SKM-1 (cell line): ENCODE measurements around the gene ELF5.

ENCODE experiments used
- DNase-seq: peaks from one replicate; lab custom pipeline; 2025; ENCODE audit not compliant: unreplicated experiment; lab: John Stamatoyannopoulos, UW

ELF5 gene

GRCh38 chr11:34493926-34494595 is 19.5 kb downstream of the ELF5 start:
- no peak for DNase-seq

DNA sequence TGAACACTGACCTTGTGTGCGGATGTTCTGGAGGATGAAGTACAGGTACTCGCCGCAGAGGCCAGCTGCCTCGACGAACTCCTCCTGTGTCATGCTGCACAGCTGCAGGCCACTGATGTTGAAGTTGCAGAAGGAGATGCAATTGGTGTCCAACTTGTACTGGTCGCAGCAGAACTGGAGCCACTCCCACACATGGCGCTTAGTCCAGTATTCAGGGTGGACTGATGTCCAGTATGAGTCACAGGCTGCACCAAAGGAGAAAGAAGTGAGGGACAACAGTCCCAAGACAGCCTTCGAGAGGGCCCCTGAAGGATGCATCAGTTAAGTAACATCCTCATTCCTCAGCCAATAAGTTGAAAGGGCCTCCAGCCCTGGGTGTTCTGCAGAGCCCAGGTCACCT is 20.1 kb downstream of the ELF5 start:
- DNase-seq: no peak

DNA sequence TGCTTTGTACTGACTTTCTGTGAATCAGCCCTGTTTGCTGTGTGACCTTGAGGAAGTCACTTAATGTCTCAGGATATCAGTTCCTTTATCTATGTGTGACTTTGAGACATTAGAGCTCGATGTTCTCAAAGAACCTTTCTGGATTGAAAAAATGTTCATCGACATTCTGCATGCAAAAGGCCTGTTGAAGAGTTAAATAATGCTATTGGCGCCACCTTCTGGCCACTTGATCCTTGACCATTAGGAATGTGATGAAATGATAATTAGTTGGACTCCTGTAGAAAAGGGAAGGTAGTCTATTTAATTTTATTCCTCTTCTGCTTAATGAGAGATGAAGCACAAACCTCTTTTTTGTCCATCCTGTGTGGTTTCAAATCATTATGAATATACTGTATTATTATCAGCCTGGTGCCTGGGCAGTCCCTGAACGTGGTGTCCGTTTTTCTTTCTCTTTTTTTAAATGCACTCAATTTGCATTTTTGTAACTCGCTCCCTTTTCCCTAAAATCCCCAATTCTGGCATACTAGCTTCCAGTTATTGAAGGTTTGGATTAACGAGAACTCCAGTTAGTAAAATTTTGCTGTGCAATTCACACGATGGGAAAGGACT is 20.7 kb downstream of the ELF5 start:
- peak; percentile 74 for DNase-seq

GRCh38 chr11:34490304-34490703 is 23.3 kb downstream of the ELF5 start:
- no peak for DNase-seq

DNA sequence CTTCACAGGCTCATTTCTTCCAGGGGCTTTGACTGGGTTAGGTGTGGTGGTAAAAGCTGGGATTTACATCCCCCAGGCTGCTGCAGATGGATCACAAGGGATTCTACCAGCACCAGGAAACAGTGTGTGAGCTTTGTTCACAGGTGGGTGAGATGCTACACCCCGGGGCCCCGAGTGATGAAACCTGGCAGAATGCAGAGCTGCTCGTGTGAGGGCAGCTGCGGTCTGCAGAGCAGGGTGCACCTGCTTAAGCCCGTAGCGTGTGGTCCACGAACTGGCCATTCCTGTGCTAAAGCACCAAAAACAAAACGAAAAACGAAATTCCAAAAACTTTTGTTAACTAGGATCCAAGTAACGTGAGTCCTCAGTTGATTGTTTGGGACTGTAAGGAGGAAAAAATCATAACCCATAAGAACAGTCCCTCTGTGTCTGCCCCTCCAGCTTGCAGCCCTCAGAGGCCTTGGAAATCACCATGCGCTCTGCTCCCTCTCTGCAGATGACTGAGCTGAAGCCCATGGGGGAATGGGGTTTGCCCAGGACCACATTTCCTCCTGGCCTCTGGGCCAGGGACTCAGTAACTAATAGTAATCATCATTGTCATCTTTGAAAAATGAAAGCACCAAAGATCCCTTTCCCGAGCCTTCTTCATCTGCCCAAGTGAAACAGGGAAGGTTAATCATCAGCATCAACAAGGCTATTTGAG is 24.6 kb downstream of the ELF5 start:
- DNase-seq: no peak

DNA sequence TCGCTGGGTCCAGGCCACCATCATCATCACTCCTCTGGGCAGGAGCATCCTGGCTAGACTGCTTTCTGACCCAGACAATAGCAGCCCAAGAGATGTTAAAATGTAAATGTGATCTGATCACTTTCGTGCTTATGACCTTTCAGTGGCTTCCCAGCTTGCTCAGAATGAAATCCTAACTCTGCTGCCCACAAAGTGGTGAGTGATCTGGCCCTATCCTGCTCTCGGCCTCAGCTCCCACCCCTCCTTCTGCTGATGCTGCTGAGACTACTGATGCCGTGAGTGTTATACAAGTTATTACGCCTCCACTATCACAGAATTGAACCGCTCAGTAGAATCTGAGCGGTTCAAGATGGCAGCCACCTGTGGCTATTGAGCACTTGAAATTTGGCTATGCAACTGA is 26.2 kb downstream of the ELF5 start:
- DNase-seq: no peak

GRCh38 chr11:34483106-34483874 is 30.3 kb downstream of the ELF5 start:
- no peak for DNase-seq

DNA sequence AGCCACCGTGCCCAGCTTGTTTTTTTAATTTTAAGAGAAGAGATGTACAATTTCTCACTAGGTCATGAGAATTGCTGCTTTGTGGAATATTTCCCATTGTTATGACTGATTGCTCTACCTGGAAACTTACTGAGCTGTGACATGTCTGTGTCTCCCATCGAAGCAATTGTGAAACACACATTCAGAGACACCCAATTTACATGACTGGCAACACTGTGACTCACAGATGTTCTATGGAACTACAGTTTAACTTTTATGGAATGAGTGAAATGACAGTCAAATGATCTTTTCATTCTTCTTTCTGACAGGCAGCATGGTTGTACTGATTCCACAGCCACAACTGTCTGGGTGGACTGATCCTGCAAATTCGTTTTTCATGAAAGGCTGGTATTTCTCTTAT is 32.3 kb downstream of the ELF5 start:
- no peak for DNase-seq

GRCh38 chr11:34480314-34480713 is 33.3 kb downstream of the ELF5 start:
- DNase-seq: no peak

DNA sequence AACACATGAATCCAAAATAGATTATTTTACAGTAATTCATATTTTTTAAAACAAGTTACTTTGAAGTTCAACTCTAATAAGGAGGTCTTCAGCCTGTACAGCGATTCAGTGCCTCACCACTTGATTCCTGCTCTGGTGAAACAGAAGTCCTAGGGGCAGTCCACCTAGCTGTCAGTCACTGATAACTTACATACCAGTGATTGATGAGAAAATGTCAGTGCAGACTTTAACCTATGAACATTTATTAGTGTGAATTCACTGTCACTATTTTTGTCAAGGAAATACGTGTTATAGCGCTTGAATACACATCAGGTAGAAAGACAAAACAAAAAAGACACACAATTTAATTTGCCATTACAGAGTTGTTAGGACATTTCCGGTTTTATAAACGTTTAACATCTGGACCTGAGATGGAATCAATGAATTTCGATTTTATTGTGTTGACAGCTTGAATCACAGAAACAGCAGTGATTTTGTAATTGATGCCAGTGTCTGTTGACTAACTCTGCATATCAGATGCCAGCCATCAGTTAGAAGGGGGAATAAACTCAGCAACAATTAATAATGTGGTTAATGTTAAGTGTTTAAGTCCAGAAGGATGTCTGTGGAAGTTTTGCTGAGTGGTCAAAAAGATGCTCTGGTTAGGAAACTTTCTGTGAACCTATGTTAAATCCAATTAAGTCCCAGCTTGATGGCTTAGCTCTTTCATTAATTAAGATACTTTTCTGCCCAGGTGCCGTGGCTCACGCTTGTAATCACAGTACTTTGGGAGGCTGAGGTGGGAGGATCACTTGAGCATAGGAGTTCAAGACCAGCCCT is 34.5 kb downstream of the ELF5 start:
- no peak for DNase-seq

DNA sequence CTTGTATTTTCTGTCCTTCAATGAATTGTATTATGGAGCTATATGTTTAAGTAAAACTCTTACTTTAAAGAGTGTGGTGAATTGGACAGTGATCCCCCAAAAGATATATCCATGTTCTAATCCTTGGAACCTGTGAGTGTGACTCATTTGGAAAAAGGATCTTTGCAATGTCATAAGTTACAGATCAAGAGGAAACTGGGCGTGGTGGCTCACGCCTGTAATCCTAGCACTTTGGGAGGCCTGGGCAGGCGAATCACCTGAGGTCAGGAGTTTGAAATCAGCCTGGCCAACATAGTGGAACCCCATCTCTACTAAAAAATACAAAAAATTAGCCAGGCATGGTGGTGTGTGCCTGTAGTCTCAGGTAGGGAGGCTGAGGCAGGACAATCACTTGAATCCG is 36.7 kb downstream of the ELF5 start:
- no peak for DNase-seq

DNA sequence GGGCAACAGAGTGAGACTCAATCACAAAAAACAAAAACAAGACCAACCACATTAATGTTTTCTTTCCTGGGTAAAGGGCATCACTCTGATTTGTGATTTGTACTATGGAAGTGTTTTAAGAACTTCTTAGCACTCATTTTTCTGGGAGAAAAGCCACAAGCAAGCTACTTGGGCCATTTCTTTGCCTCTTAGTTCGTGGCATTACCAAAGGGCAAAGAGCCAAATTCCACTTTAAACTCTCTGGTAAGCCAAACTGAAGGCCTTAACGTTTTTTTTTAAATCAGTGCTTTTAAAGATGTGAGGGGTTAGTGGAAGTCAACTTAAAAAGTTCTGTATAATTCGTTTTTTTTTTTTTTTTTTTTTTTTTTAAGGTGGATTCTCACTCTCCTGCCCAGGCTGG is 37.9 kb downstream of the ELF5 start:
- DNase-seq: no peak

GRCh38 chr11:34473603-34474169 is 39.9 kb downstream of the ELF5 start:
- DNase-seq: no peak

DNA sequence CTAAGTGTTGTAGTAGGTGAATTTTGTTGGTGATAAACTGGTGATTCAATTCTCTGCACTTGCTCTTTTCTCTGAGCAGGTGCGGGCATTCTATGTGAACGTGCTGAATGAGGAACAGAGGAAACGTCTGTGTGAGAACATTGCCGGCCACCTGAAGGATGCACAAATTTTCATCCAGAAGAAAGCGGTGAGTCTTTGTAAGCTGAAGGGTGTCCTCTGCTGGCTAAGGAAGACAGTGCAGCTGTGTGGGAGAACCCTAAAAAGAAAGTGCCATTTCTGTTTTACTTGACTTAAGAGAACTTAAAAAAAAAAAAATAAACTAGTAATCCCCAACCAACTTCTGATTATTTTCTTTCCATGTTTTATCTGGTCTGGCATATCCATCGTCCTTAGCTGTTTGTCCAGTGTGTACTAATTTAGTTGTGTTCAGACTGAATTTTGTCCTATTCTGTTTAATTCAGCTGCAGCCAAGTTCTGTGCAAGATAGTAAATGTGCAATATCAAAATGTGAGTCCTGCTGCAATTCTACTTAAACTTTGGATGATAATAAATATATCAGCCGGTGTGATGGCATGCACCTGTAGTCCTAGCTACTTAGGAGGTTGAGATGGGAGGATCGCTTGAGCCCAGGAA is 45.3 kb downstream of the ELF5 start:
- no peak for DNase-seq

DNA sequence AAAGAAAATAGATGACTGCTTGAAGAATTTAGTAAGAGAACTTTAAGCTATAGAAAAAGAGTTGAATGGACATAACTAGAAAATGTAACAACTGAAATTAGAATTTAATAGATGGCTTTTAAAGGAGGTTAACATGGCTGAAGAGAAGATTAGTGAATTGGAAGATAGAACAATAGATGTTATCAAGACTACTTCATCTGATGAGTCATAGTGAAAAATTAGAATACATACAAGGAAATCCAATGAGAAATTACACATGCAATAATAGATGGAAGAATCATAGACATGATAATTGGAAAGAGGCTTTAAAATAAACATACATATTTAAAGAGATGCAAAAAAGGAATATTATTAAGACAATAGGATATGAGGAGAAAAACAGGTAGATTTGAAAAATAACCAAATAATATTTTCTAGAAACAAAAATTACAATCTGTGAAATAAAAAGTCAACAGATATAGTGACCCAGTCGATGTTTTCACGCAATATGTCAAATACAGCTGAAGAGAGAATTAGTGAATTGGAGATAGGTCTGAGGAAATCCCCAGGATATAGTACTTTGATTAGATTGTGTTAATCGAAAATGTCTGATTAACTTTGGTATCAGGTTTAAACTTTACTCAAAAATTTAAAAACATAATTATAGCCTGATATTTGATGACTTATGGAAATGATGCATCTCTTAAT is 46.6 kb downstream of the ELF5 start:
- DNase-seq: no peak

DNA sequence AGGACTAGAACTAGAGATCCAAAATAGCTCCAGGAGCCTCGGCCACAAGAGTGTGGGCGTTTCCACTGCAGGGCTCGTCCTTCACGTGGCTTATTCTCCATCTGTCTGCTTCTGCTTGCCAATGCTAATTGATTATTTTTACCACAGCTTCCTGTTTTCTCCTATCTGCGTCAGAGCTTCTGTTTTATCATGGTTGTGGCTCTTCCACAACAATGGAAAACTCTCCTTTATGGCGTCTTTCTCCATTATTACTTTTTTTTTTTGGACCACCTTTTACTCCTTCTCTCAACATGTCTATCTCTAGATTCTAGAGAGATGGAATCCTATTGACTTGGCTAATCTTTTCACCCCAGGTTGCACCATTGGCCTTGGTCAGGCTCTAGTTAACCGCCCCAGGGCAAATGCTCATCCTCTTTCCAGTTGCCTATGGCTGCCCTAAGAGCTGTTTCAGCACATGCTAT is 49.0 kb downstream of the ELF5 start:
- DNase-seq: no peak

DNA sequence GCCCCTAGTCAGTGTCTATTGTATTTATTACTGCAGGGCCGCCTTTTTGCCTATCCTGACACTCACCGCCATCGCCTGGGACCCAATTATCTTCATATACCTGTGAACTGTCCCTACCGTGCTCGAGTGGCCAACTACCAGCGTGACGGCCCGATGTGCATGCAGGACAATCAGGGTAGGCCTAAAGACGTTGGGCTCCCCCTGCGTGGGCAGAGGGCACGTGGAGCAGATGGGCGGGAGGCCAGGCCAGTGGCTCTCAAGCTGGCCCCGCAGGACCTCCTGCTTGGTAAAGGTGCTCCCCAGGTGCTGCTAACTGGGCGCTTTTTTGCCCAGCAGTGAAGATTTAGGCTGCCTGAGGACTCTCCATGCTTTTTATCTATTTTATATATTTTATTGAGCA is 52.4 kb downstream of the ELF5 start:
- no peak for DNase-seq

GRCh38 chr11:34460278-34460677 is 53.3 kb downstream of the ELF5 start:
- no peak for DNase-seq

- no peak for DNase-seq
Observed at GRCh38 chr11:34459507-34460162, 54.0 kb downstream of the ELF5 start.
